ENCODE measurements around the gene ANKRD37.
"Not testable (repeated sequence)": the region's sequence is repeated elsewhere in the genome, so short reads cannot be mapped to it uniquely, and the experiment has no call there.

The ANKRD37 gene, protein sequence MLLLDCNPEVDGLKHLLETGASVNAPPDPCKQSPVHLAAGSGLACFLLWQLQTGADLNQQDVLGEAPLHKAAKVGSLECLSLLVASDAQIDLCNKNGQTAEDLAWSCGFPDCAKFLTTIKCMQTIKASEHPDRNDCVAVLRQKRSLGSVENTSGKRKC

DNA sequence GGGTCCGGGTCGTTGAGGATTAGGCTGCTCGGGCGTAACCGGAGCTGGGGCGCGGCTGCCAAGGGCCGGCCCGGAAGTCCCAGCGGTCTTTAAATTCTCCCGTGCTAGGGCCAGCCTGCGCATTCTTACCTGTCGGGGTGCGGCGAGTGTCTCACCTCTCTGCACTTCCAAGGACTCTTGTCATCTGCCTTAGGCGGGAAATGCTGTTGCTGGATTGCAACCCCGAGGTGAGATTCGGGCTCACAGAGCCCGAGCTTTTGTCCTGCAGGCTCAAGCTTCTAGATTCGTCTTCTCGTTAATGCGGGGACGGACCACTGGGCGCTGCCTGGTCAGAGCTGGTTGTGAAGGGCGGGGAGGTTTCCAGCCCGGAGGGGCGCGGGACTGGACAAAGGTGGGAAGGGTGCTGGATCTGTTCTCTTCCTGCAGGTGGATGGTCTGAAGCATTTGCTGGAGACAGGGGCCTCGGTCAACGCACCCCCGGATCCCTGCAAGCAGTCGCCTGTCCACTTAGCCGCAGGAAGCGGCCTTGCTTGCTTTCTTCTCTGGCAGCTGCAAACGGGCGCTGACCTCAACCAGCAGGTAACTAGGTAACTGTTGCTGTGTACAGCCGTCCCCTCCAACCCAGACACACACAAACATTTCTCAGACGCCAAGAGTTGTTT is at the start of gene ANKRD37:
TSS of gene ANKRD37 (plus strand) at position 118 of the 662 bp plus-strand sequence. CDS start at position 201, 83 bp downstream.
- DNase-seq, result peak; percentile 50

DNA sequence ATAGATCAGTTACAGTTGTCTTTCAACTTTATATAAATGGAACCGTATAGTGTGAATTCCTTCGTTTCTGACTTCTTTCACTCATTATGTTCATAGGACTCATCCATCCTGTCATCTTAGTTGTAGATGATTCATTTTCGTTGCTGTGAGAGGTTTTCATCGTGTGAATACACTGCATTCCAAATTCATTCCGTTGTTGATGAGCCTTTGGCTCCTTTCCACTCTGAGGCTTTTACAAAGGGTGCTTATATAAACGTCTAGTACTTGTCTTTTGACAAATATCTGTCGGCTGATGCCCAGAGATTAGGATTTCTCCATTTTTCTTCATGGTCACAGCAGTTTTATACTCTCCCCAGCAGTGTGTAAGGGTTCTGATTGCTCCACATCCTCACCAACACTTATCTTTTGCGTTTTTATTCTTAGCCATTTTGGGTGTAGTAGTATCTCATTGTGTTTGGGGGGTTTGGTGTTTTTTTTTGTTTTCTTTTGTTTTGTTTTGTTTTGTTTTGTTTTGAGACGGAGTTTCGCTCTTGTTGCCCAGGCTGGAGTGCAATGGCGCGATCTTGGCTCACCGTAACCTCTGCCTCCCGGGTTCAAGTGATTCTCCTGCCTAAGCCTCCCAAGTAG is 49.6 kb upstream of the ANKRD37 start:
- DNase-seq, result no peak

DNA sequence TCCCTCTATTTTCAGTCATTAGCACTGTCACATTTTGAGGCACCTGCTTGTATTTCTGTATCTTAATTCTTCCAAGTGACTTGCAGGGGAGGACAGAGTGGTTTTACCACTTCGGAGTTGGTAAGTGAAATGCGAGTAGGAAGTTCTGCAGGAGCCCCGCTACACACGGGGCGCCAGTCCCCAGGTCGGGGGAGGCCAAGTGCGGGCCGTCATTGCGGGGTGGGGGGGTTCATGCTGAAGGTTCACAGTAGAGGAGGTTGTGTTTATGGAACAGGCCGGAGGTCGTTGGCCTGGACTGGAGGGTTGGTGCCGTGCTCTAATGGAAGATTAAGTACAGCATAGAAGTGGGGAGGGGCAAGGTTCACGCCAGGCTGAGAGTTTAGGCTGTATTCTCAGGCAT is 45.0 kb upstream of the ANKRD37 start:
- no peak for DNase-seq

DNA sequence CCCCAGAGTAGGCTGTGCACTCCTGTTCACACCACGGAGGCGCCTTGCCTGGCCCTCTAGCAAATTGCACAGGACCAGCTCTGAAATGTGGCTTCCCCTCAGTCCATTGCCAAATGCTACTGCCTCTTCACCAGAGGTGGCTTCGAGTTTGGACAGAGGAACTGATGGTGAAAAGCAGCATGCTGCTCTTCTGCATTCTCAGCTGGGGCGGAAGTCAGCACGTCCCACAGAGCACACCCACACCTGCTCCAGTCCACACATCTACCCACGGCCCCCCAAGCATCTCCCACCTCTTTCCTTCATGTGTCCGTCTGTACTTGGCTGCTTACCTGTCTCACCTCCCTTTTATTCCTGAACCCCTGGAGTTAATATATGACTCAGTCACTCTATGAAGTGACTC is 44.4 kb upstream of the ANKRD37 start:
- no peak for DNase-seq

DNA sequence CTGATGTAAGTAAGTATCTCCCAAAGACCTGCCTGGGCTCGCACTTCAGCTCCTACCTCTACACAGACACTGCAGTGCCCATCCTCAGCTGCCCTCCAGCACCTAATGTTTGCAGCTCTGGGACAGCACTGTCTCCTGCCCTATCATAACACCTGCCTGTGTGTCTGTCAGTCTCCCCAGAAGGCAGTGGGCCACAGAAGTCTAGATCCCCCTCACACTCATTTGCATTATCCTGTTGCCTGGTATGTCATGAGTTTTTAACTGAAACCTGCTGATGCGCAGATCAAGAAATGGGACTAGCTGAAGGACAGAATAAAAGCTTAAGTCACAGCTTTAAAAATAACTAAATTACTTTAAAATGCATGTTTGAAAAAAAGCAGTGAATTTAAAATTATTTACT is 43.9 kb upstream of the ANKRD37 start:
- DNase-seq, result no peak

DNA sequence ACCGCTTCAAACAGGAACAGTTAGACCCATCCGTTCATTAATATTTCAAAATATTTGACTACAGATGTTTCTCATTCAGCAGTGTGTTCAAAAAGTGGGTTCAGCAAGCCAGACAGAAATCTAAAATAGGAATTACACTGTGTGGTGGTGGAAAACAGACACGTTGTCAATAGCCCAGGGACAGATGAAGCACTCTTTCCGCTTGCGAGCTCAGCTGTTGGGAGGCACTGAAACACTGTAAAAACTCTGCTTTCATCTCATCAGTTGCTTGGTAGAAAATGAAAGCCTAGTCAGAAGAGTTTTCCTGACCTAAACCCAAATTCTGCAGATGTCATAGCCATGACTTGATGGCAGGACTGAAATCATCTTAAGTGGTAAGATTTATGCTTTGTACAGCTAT is 39.4 kb upstream of the ANKRD37 start:
- no peak for DNase-seq

DNA sequence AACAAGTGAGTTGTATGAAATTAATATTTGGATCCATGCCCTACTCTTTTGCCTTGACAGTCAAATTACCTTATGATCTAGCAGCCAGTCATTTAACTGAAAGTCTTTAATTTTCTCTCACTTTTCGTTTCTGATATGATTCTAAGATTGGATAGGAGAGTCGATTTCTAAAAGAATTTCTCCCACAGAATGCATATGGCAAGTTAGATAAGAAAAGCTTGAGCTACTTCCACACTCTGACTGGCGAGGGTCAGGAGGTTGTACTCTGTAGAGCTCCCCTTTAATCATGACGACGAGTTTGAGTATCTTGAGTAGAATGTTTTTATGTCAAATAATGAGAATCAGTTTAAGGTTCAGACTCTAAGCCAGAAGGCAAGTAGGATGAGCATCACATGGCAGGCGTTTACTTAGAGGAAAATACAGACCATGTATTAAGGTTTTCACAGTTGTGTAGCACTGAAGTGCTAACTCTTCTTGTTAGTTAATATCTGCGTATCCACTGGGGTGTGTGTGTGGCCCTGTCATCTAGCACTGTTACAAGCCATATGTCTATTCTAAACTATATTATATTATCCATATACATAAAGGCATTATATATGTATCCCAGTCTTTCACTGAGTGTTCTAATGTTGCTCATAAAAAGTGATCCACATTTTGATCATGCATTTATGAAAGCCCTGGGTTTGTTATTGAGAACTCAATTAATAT is 38.8 kb upstream of the ANKRD37 start:
- no peak for DNase-seq

DNA sequence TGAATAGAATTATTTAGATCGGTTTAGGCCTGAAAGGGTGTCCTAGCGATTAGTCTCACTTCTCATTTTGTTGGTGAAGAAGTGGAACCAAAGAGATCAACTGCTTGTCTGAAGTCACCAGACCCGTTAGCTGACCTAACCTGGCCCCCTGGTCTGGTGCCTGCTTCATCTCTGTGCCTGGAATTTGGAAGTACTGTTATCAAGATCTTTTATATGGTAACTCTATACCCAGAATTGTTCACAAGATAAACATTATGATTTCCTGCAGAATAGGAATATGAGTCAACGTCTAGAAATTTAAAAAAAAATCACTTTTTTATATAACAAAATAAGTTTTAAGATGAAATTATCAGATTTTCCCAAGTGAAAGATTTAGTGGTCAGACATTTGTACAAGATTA is 38.1 kb upstream of the ANKRD37 start:
- DNase-seq, result no peak

DNA sequence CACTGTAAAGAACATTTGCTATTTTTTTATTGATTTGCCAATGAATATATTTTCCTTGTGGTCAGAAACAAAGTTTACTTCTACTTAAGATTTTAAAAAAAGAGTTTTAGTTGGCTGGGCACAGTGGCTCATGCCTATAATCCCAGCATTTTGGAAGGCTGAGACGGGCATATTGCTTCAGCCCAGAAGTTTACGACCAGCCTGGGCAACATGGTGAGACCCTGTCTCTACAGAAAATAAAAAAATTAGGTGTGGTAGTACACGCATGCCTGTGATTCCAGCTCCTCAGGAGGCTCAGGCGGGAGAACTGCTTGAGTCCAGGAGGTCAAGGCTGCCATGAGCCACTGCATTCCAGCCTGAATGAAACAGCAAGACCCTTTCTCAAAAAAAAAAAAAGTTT is 37.7 kb upstream of the ANKRD37 start:
- no peak for DNase-seq

DNA sequence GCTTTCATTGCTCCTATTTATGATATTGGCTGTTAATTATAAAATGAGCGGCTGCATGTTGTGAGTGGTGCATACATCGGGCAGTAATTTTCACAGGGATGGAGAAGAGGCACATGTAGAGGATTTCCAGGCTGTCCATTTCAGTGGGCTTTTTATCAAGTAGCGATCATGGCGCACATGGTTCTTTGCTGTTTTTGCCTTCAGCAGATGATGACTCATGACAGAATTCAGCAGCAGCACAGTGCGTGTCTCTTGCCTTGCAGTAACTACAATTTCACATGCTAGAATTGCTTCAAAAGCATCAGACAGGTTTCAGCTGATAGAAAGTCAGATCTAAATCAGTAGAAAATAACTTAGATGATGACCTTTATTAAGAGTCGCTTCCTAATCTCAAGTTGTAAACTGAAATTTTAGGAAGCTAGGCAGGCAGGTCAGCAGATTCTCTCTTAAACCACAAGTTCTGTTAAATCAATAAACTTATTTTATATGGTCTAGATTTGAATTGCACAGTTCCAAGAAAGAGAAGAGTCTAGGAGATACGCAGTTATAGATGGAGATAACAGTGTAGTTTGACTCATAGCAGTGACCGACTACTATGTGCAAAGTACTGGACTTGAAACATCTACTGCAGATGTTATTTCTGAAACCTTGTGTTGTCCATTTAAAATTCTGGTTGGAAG is 36.7 kb upstream of the ANKRD37 start:
- no peak for DNase-seq

DNA sequence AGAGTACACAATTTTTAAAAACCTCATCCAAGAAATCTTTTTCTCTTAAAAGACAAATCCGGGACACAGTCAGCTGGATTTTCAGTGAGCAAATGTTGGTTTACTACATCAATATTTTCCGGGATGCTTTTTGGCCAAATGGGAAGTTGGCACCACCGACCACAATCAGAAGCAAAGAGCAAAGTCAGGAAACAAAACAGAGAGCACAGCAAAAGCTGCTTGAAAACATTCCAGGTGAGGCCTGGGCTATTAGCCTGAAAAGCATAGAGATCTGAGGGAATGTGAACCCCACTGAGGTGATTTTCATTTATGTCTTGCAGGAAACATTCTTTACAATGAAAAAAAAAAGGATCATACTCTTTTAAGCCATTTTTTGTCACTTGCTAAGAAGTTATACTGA is 34.8 kb upstream of the ANKRD37 start:
- no peak for DNase-seq

DNA sequence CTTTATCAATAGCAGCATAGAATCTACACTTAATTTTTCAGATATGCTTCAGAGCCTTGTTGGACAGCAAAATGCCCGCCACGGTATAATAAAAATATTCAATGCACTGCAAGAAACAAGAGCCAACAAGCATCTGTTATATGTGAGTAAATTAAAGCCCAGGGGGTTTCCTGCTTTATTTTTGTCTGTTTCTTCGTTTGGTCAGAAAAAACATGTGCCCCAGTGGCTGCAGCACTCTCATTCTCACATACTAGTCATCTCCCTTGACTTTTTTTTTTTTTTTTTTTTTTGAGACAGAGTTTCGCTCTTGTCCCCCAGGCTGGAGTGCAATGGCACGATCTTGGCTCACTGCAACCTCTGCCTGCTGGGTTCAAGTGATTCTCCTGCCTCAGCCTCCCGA is 34.1 kb upstream of the ANKRD37 start:
- DNase-seq, result not testable (repeated sequence)

DNA sequence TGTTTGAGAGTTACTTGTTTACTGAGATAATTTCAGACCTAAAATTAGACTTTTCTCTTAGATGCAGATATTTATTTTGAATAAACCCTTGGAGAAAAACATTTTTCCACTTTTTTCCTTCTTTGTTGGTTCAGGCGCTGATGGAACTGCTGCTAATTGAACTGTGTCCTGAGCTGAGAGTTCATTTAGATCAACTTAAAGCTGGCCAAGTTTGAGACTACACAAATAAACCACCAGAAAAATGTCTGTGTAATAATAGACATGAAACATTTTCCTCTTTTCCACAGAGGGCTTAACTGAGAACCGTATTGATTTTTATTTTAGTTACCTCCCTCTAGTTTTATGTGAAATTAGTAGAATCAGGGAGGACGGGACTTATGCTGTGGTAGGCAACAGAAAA is 33.4 kb upstream of the ANKRD37 start:
- DNase-seq, result no peak

DNA sequence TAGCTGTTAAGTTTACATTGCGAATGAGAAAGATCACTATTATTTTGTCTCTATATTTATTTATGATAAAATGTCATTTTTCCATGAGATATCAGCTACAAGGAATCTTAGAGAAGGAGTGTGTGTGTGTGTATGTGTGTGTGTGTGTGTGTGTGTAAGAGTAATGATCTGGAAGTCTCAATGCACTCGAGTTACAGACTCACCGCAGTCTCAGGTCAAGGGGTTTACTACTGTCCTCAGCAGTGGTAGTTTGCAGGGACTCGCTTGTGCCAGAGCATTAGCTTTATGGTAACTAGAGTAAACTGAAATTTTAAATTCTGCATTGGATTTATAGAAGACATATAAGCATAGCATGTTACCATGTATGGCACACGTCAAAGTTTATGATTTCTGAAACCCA is 31.8 kb upstream of the ANKRD37 start:
- DNase-seq, result no peak

DNA sequence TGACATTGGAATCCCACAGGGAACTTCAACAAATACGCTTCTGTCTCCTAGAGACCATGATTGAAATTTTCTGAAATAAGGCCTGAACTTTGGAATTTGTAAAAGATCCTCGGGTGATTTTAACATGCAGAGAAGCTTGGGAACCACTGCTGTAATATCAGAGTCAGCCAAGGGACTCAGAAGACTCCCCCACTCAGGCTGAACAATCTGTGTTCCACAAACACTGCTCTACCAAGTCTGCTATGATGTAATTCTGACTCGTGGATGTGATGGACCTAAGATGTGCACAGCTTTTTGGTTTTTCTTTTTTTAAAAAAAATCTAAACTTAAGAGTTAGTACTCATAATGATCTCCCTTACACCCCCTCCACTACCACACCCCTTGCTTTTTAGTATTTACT is 26.9 kb upstream of the ANKRD37 start:
- DNase-seq, result no peak

DNA sequence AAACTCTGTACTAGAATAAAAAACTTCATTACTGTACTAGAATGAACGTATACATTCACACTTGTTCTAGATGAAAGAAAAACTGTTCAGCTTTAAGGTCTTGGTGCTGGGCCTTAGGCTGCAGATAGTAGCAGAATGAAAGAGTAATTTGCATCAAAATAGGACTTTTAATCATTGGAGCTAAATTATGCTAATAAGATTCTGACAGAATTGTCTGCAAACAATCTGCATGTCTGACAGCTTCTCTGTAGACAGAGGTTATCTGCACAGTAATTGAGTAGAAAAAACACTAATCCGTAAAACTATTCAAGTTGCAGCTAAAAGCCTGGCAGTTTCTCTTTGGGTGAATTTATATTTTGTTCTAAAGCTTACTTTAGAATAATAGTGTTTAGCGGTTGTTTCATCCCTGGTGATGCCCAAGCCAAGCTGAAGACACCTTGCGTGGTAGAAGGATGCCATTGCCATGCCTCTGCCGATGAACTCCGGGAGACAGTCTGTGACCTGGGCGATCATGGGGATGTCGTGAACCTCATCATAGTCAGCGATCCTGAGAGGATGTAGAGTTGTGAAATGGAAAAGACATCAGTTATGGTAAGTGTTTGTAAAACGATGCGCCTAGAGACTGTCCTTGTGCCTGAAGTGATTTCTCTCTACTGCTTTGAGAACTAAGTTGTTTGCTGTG is 26.2 kb upstream of the ANKRD37 start:
- no peak for DNase-seq

DNA sequence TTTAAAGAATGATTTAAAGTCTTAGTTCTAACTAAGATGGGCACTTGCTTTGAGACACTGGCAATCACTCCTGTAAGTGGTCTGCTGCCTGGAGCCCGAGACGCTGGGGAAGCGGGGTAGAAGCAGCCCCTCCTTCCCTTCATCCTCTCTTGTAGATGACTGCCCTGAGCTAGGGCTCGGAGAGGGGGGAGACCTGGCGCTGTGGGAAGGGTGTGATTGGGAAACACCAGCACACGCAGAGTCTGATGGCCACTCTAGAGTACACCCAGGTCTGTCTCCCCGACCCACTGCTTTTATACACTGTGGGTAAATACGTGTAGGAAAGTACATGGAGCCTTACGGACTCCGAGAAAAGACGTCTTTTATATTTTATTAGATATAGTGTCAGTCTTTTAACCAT is 24.9 kb upstream of the ANKRD37 start:
- no peak for DNase-seq

DNA sequence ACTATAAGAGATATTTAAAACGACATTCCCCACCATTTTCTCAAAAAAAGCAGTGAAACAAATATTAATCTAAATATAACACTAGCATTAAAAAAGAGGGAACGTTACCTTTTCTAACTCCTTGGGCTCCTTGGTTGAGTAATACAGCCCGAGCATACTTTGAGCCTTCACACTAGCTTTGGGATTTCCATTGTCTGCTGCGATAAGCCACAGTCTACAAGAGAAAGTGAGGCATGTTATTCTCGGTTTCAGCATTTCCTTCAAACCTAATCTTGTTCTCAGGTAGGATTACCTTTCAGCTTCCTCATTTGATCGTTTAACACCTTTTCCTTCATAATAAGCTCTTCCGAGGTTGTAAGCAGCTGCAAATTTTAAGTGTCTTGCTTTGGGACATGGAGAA is 22.6 kb upstream of the ANKRD37 start:
- DNase-seq, result no peak

DNA sequence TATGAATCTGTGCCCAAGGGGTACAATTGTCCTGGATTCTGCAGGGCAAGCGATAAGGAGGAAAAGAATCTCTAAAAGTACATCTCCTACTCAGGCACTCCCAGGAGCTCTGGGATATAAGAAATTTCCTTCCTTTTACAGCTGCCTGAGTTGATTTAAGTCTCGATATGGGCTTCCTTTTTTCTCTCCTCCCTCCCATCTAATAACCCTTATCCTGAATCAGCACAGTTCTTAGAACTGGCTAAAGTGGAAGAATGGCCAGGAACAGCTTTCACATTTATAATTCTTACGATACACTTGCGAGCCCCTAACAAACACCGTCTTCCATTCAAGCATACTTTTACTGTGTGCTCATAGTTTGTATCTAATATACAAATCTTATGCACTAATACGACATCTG is 22.1 kb upstream of the ANKRD37 start:
- DNase-seq, result no peak

DNA sequence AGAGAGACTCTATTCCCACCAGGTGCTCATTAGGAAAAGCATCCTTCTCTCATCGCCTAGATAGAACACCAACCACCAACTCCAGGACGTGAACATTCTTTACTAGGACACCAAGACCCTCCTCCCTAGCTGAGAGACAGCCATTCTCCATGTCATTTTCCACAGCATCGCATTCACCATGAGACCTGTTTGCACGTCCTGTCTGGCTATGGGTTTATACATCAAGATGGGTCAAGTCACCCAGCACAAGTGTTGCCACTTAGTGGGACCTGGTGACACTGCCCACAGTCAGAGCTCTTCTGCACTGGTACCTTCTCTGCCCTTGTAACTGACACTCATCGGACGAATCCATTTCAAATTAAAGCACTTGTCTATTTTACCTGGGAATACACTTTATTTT is 18.4 kb upstream of the ANKRD37 start:
- DNase-seq, result no peak

DNA sequence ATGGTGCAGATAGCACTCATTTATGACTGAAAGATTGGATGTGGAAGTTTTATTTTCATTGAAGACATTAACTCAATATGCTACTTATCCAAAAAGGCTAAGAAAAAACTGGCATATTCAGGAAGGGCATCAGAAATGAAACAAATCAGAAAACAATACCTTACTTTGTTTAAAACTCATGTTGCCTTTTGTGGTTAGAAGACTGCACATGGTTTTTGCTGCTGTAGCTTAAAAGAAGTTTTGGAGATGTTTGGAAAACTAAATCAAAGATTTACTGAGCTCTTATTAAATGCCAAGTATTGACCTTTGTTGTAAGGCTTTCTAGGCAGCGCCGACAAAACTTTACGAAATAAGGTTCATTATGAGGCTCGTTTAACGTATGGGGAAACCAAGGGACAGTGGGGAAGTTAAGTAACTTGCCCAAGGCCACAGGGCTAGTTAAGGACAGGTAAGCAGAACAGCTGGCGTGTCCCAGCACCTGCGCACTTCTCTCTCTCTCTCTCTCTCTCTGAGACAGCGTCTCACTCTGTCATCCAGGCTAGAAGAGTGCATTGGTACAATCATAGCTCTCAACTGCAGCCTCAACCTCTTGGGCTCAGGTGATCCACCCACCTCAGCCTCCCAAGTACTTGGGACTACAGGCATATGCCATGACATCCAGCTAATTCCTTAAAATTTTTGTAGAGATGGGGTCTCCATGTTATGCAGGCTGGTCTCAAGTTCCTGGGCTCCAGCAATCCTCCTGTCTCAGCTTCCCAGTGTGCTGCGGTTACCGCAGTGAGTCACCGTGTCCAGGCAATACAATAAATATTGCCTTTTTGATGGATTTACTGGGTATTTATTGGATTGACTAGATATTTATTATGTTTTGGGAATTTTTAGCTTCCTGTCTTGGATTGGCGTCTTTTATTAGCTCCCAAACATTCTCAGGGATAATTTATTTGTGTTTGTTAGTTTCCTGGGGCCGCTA is 17.0 kb upstream of the ANKRD37 start:
- no peak for DNase-seq

DNA sequence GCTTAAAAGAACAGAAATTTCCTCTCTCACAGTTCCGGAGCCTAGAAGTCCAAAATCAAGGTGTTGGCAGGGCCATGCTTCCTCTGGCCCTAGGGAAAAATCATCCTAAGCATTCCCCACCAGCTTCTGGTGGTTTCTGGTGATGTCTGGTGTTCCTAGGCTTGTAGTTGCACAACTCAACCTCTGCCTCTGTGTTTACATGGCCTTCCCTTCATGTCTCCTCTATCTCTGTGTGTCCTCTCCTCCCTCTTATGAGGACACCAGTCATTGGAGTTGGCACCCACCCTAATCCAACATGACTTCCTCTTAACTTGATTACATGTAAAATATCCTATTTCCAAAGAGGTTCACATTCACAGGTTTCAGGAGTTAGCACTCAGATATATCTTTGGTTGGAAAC is 16.3 kb upstream of the ANKRD37 start:
- DNase-seq, result no peak
